ENCODE data around the gene NR1D1.

Gene NR1D1

DNA sequence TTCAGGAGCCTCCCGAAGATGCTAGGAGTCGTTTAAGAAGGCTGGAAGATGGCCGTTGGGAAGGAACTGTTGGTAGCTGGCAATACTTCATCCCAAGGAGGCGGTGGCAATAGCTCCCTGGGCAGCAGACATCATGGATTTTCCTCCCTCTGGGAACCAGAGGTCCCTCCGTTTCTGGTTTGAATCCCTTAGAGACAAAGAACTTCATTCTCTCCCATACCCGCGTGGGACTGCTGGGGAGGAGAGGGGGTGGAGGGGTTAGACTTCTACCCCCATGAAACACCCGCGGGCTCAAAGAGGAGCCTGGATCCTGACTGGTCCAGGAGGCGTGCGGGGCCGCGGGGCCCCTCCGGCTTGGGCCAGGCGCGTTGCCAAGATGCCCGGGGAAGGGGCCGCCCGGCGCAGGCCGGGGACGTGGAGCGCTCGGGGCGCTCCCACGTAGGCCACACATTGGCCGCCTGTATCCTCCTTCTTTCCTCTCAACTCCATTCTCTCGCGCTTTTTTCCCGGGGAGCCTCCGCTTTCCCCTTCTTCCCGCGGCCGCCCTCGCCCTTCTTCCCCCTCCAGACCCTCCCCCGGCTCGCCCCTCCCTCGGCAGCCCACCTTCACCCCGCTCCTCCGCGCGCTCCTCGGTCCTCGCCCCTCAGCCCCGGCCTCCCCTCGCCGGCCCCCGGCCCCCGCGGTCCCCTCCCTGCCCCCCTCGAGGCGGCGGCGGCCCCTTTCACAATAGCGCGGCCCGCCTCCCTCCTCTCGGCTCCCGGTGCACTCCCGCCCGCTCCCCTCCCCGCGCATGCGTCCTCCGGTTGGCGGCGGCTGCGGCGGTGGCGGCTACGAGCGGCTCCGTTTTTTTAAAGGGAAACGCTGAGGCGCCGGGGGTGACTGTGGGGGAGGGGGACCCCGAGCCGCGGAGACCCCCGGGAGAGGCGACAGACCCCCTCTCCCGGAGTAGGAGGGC lies 21.1 kb upstream of the NR1D1 start, which contains the start of gene MSL1:
MSL1 (plus strand) TSS at position 791 of the 955 bp plus-strand sequence. CDS start 642 bp downstream, outside the sequence.
- Mint-ChIP-seq H3K9me3 (no peaks in the 10 kb centered on the region), H3K36me3 (ENCODE audit: low read depth) (peaks cover 21% of the 10 kb centered on the region), H3K4me3 (peak within 1 kb of the TSS; percentile 99), H3K4me1 (ENCODE audit: low read depth) (peaks cover 50% of the 10 kb centered on the region), H3K27me3 (no peaks in the 10 kb centered on the region), H3K27ac (peak within 1 kb of the TSS; percentile 92)
- intact Hi-C loops (cut with micrococcal nuclease): no loop called here

- intact Hi-C loops (cut with micrococcal nuclease): no loop called here
- no peak overlapping the region for H3K4me3 Mint-ChIP-seq
- no peaks in the 10 kb centered on the region for H3K9me3 Mint-ChIP-seq
- peaks cover 57% of the 10 kb centered on the region for H3K4me1 Mint-ChIP-seq (ENCODE audit: low read depth)
- H3K27me3 Mint-ChIP-seq: peaks cover 6% of the 10 kb centered on the region
- H3K27ac Mint-ChIP-seq: no peak overlapping the region
- H3K36me3 Mint-ChIP-seq (ENCODE audit: low read depth): no peaks in the 10 kb centered on the region
These were observed 14.7 kb upstream of the NR1D1 start for GRCh38 chr17:40115101-40115436.

DNA sequence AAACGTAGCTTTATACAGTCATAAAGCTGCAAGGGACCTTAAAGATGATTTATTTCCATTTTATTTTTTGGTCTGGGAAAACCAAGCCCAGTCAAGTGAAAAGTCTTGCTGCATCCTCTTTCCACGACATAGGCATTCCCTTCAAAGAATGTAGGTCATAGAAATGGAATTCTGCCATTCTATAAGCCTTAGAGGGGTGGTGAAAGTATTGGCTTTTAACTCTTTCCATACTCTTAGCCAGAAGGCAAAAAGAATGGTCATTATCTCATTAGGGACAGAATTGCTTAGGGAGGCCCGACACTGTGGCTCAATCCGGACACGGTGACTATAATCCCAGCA lies 13.5 kb upstream of the NR1D1 start:
- no peak overlapping the region for H3K4me3 Mint-ChIP-seq
- peaks cover 6% of the 10 kb centered on the region for H3K27me3 Mint-ChIP-seq
- H3K4me1 Mint-ChIP-seq (ENCODE audit: low read depth): peaks cover 59% of the 10 kb centered on the region
- no peaks in the 10 kb centered on the region for H3K9me3 Mint-ChIP-seq
- no peaks in the 10 kb centered on the region for H3K36me3 Mint-ChIP-seq (ENCODE audit: low read depth)
- H3K27ac Mint-ChIP-seq: peak overlapping the region; percentile 97
- intact Hi-C loops (cut with micrococcal nuclease): loop anchor here (1.0 kb wide), 1 partner anchor 54 kb away; no protein-coding TSS in a partner anchor

GRCh38 chr17:40113110-40113906 lies 12.9 kb upstream of the NR1D1 start:
- H3K27me3 Mint-ChIP-seq: peaks cover 6% of the 10 kb centered on the region
- intact Hi-C loops (cut with micrococcal nuclease): loop anchor here (1.0 kb wide), 1 partner anchor 55 kb away; no protein-coding TSS in a partner anchor
- peaks cover 57% of the 10 kb centered on the region for H3K4me1 Mint-ChIP-seq (ENCODE audit: low read depth)
- peak overlapping the region; percentile 75 for H3K4me3 Mint-ChIP-seq
- H3K9me3 Mint-ChIP-seq: no peaks in the 10 kb centered on the region
- H3K36me3 Mint-ChIP-seq (ENCODE audit: low read depth): no peaks in the 10 kb centered on the region
- peak overlapping the region; percentile 97 for H3K27ac Mint-ChIP-seq

- H3K9me3 Mint-ChIP-seq: no peaks in the 10 kb centered on the region
- peaks cover 57% of the 10 kb centered on the region for H3K4me1 Mint-ChIP-seq (ENCODE audit: low read depth)
- peak overlapping the region; percentile 97 for H3K27ac Mint-ChIP-seq
- intact Hi-C loops (cut with micrococcal nuclease): loop anchor here (1.0 kb wide), 1 partner anchor 56 kb away; no protein-coding TSS in a partner anchor
- no peaks in the 10 kb centered on the region for H3K36me3 Mint-ChIP-seq (ENCODE audit: low read depth)
- H3K27me3 Mint-ChIP-seq: peaks cover 7% of the 10 kb centered on the region
- H3K4me3 Mint-ChIP-seq: no peak overlapping the region
These were observed 12.3 kb upstream of the NR1D1 start for GRCh38 chr17:40112718-40113109.

DNA sequence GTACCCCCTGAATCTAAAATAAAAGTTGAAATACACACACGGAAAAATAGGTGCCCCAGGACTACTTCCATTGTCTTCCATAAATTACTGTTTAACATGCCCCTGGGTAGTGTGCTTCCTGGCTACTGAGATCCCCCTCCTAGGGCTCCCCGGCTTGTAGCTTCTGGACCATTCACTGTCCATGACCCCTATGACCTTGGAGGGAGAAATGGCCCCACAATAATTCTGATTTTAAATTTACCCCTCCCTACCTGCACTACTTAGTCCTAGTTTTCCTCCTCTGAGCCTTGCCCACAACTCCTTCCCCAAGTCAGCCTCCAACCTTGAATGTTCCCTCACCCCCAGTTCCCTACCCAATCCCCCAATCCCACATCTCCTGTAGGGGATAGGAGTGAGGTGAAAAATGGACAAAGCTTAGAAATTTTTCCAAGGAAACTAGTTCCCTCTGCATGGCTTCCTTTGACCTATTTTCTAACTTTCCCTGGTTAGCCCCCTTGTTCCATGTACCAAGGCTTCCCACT lies 11.9 kb upstream of the NR1D1 start:
- Mint-ChIP-seq H3K4me3 (no peak overlapping the region), H3K9me3 (no peaks in the 10 kb centered on the region), H3K27ac (peak overlapping the region; percentile 97), H3K27me3 (peaks cover 11% of the 10 kb centered on the region), H3K36me3 (ENCODE audit: low read depth) (no peaks in the 10 kb centered on the region), H3K4me1 (ENCODE audit: low read depth) (peaks cover 61% of the 10 kb centered on the region)
- intact Hi-C loops (cut with micrococcal nuclease): no loop called here

GRCh38 chr17:40111221-40112128 lies 11.1 kb upstream of the NR1D1 start:
- intact Hi-C loops (cut with micrococcal nuclease): loop anchor here (1.0 to 2.0 kb wide), 3 partner anchors 15 to 98 kb away; partner anchors contain the start of gene THRA
- peak overlapping the region; percentile 43 for H3K4me3 Mint-ChIP-seq
- no peaks in the 10 kb centered on the region for H3K36me3 Mint-ChIP-seq (ENCODE audit: low read depth)
- H3K9me3 Mint-ChIP-seq: no peaks in the 10 kb centered on the region
- peaks cover 69% of the 10 kb centered on the region for H3K4me1 Mint-ChIP-seq (ENCODE audit: low read depth)
- H3K27ac Mint-ChIP-seq: peak overlapping the region; percentile 97
- peaks cover 17% of the 10 kb centered on the region for H3K27me3 Mint-ChIP-seq

GRCh38 chr17:40110026-40110845 lies 9.8 kb upstream of the NR1D1 start:
- no peaks in the 10 kb centered on the region for H3K9me3 Mint-ChIP-seq
- intact Hi-C loops (cut with micrococcal nuclease): loop anchor here (2.0 kb wide), 1 partner anchor 13 kb away; no protein-coding TSS in a partner anchor
- peaks cover 27% of the 10 kb centered on the region for H3K27me3 Mint-ChIP-seq
- peaks cover 81% of the 10 kb centered on the region for H3K4me1 Mint-ChIP-seq (ENCODE audit: low read depth)
- H3K4me3 Mint-ChIP-seq: no peak overlapping the region
- H3K36me3 Mint-ChIP-seq (ENCODE audit: low read depth): no peaks in the 10 kb centered on the region
- peak overlapping the region; percentile 97 for H3K27ac Mint-ChIP-seq

- Mint-ChIP-seq H3K36me3 (ENCODE audit: low read depth) (no peaks in the 10 kb centered on the region), H3K27me3 (peaks cover 36% of the 10 kb centered on the region), H3K4me3 (no peak overlapping the region), H3K27ac (peak overlapping the region; percentile 97), H3K4me1 (ENCODE audit: low read depth) (peaks cover 92% of the 10 kb centered on the region), H3K9me3 (no peaks in the 10 kb centered on the region)
- intact Hi-C loops (cut with micrococcal nuclease): loop anchor here (1.0 kb wide), 1 partner anchor 9 kb away; the partner anchor contains the start of gene NR1D1
These were observed 8.8 kb upstream of the NR1D1 start for GRCh38 chr17:40108970-40109824.

- Mint-ChIP-seq H3K36me3 (ENCODE audit: low read depth) (no peaks in the 10 kb centered on the region), H3K9me3 (no peaks in the 10 kb centered on the region), H3K27ac (peak overlapping the region; percentile 97), H3K27me3 (peaks cover 51% of the 10 kb centered on the region), H3K4me3 (peak overlapping the region; percentile 58), H3K4me1 (ENCODE audit: low read depth) (peaks cover 93% of the 10 kb centered on the region)
- intact Hi-C loops (cut with micrococcal nuclease): loop anchor here (1.0 kb wide), 1 partner anchor 7 kb away; the partner anchor contains the start of gene NR1D1
These were observed 7.3 kb upstream of the NR1D1 start for GRCh38 chr17:40107522-40108174.

GRCh38 chr17:40106760-40107521 lies 6.6 kb upstream of the NR1D1 start:
- H3K4me3 Mint-ChIP-seq: peak overlapping the region; percentile 58
- intact Hi-C loops (cut with micrococcal nuclease): no loop called here
- peaks cover 55% of the 10 kb centered on the region for H3K27me3 Mint-ChIP-seq
- no peaks in the 10 kb centered on the region for H3K36me3 Mint-ChIP-seq (ENCODE audit: low read depth)
- peaks cover 89% of the 10 kb centered on the region for H3K4me1 Mint-ChIP-seq (ENCODE audit: low read depth)
- peak overlapping the region; percentile 97 for H3K27ac Mint-ChIP-seq
- H3K9me3 Mint-ChIP-seq: no peaks in the 10 kb centered on the region
